ENCODE measurements around the gene DDIT3. TPM values are rescaled to one million over a fixed set of nuclear protein-coding genes. Genes with fewer than 3 reads are reported as not detected.
"Not testable (repeated sequence)": the region's sequence is repeated elsewhere in the genome, so short reads cannot be mapped to it uniquely, and the experiment has no call there.

The DDIT3 gene
- total and polyA plus RNA-seq, 3 experiments from 2014 or later: 11.7 to 13.2 (median 12.7) TPM

DNA sequence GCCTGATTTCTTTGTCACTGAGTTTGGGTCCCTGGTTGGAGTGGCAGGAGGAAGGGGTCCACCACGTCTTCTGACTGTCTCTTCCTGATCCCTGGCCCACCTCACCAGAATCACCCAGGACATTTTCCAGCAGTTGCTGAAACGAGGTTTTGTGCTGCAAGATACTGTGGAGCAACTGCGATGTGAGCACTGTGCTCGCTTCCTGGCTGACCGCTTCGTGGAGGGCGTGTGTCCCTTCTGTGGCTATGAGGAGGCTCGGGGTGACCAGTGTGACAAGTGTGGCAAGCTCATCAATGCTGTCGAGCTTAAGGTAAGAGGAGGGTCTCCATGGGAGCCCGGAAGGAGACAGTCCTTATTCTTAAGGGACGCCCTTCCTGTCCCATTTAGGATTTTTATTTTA, 20.1 kb downstream of the DDIT3 start:
- DNase-seq: no peak
- Histone ChIP-seq H3K4me1 (ENCODE audit: insufficient read depth, low read length) (no peaks in the 10 kb centered on the region), H3K36me3 (ENCODE audit: insufficient read depth, low read length) (peaks cover 47% of the 10 kb centered on the region), H3K27ac (ENCODE audit: low read depth, low read length) (no peak overlapping the region), H3K27me3 (ENCODE audit: insufficient read depth, low read length, poor library complexity, severe bottlenecking) (no peaks in the 10 kb centered on the region), H3K9me3 (ENCODE audit: low read length) (no peaks in the 10 kb centered on the region), H3K4me3 (ENCODE audit: low read length) (no peak overlapping the region)
- H3K27me3 Mint-ChIP-seq: peaks cover 0 to 2% of the 10 kb centered on the region in 2 donors
- ChIA-PET POLR2A (no interaction called here), CTCF (interaction anchor here (1.1 to 1.4 kb wide), 2 partner anchors 42 to 405 kb away, joined by 3 read pairs; no protein-coding TSS in a partner anchor)
- no peaks in the 10 kb centered on the region for H3K9me3 Mint-ChIP-seq
- no peak overlapping the region for H3K4me3 Mint-ChIP-seq
- H3K4me1 Mint-ChIP-seq: peaks cover 0 to 5% (median 0%) of the 10 kb centered on the region in 3 donors
- H3K36me3 Mint-ChIP-seq: peaks cover 14 to 81% (median 33%) of the 10 kb centered on the region in 3 donors
- peak overlapping the region in 3 of 8 donors; percentile 36 to 68 (median 53) for H3K27ac Mint-ChIP-seq

- no peak overlapping the region for H3K4me3 Mint-ChIP-seq
- Histone ChIP-seq H3K4me3 (ENCODE audit: low read length) (no peak overlapping the region), H3K27ac (ENCODE audit: low read depth, low read length) (no peak overlapping the region), H3K4me1 (ENCODE audit: insufficient read depth, low read length) (no peaks in the 10 kb centered on the region), H3K27me3 (ENCODE audit: insufficient read depth, low read length, poor library complexity, severe bottlenecking) (no peaks in the 10 kb centered on the region), H3K36me3 (ENCODE audit: insufficient read depth, low read length) (peaks cover 40% of the 10 kb centered on the region), H3K9me3 (ENCODE audit: low read length) (no peaks in the 10 kb centered on the region)
- ChIA-PET POLR2A (no interaction called here), CTCF (no interaction called here)
- peaks cover 0 to 5% (median 0%) of the 10 kb centered on the region in 3 donors for H3K4me1 Mint-ChIP-seq
- H3K27me3 Mint-ChIP-seq: peaks cover 0 to 2% of the 10 kb centered on the region in 2 donors
- DNase-seq: no peak
- peak overlapping the region in 2 of 8 donors; percentile 48 to 63 for H3K27ac Mint-ChIP-seq
- H3K36me3 Mint-ChIP-seq: peaks cover 14 to 77% (median 27%) of the 10 kb centered on the region in 3 donors
- H3K9me3 Mint-ChIP-seq: no peaks in the 10 kb centered on the region
Measured at GRCh38 chr12:57498571-57498970, 21.7 kb downstream of the DDIT3 start.

GRCh38 chr12:57498132-57498502, 22.2 kb downstream of the DDIT3 start:
- DNase-seq: no peak
- no peaks in the 10 kb centered on the region for H3K4me1 ChIP-seq (ENCODE audit: insufficient read depth, low read length)
- H3K27me3 ChIP-seq (ENCODE audit: insufficient read depth, low read length, poor library complexity, severe bottlenecking): no peaks in the 10 kb centered on the region
- H3K4me1 Mint-ChIP-seq: peaks cover 0 to 5% (median 0%) of the 10 kb centered on the region in 3 donors
- H3K27ac Mint-ChIP-seq: peak overlapping the region in 3 of 8 donors; percentile 32 to 70 (median 43)
- POLR2A ChIA-PET: no interaction called here
- no peak overlapping the region for H3K27ac ChIP-seq (ENCODE audit: low read depth, low read length)
- no peak overlapping the region for H3K4me3 ChIP-seq (ENCODE audit: low read length)
- CTCF ChIA-PET: no interaction called here
- peaks cover 40% of the 10 kb centered on the region for H3K36me3 ChIP-seq (ENCODE audit: insufficient read depth, low read length)
- H3K4me3 Mint-ChIP-seq: no peak overlapping the region
- no peaks in the 10 kb centered on the region for H3K9me3 ChIP-seq (ENCODE audit: low read length)
- peaks cover 0 to 1% of the 10 kb centered on the region in 2 donors for H3K27me3 Mint-ChIP-seq
- H3K36me3 Mint-ChIP-seq: peaks cover 14 to 72% (median 27%) of the 10 kb centered on the region in 3 donors
- H3K9me3 Mint-ChIP-seq: no peaks in the 10 kb centered on the region

DNA sequence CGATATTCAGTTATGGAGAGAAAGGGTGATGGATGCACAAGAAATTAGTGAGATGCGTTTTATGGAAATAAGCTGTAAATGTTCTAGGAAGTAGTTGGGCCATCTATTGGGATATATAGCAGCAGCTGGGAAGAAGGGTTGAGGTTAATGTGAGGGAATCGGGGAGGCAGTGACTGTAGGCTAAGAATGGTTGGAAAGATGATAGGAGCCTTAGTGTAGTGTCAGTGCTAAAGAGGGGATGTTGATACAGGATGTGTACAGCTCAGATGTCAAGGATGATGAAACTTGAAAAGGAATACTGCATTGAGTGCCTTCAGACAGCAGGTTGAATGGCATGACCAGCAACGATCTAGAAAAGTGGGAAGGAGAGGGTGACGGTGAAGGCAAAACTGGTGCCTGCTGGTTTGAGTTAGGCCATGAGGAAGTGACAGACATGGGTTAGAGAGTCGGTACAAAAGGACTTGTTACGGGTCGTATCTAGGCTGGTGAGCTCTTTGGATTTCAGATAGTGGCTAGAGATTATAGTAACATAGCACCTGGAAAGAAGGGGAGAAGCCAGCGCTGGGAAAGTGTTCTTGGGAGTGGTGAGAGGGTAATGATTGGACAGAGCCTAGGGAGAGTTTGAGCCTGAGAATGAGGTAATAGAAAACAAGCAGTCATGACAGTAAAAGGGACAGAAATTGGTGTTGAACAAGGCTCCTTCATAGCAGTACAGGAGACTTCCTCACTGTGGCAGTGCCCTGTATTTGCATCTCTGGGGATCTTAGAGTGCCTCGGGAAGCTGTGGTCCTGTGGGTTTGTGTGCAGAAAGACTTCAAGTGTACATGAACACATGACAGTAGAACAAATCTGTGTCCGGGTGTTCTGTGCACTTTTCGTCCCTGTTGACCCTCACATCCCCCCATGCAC, 22.8 kb downstream of the DDIT3 start:
- ChIA-PET CTCF (interaction anchor here (1.0 to 1.2 kb wide), 2 partner anchors 35 to 96 kb away, joined by 3 read pairs; no protein-coding TSS in a partner anchor), POLR2A (no interaction called here)
- Histone ChIP-seq H3K9me3 (ENCODE audit: low read length) (no peaks in the 10 kb centered on the region), H3K4me3 (ENCODE audit: low read length) (no peak overlapping the region), H3K27ac (ENCODE audit: low read depth, low read length) (no peak overlapping the region), H3K27me3 (ENCODE audit: insufficient read depth, low read length, poor library complexity, severe bottlenecking) (no peaks in the 10 kb centered on the region), H3K36me3 (ENCODE audit: insufficient read depth, low read length) (peaks cover 43% of the 10 kb centered on the region), H3K4me1 (ENCODE audit: insufficient read depth, low read length) (no peaks in the 10 kb centered on the region)
- H3K36me3 Mint-ChIP-seq: peaks cover 19 to 75% (median 28%) of the 10 kb centered on the region in 3 donors
- no peak overlapping the region for H3K4me3 Mint-ChIP-seq
- peaks cover 0 to 5% (median 5%) of the 10 kb centered on the region in 3 donors for H3K4me1 Mint-ChIP-seq
- no peak for DNase-seq
- no peaks in the 10 kb centered on the region for H3K9me3 Mint-ChIP-seq
- H3K27me3 Mint-ChIP-seq: no peaks in the 10 kb centered on the region
- peak overlapping the region in 6 of 8 donors; percentile 7 to 66 (median 52) for H3K27ac Mint-ChIP-seq

- no peaks in the 10 kb centered on the region for H3K9me3 ChIP-seq (ENCODE audit: low read length)
- H3K27ac Mint-ChIP-seq: peak overlapping the region in 5 of 8 donors; percentile 1 to 66 (median 7)
- H3K4me1 Mint-ChIP-seq: peaks cover 0 to 5% (median 3%) of the 10 kb centered on the region in 3 donors
- no peak for DNase-seq
- CTCF ChIA-PET: interaction anchor here (1.0 to 1.2 kb wide), 2 partner anchors 35 to 97 kb away, joined by 3 read pairs; no protein-coding TSS in a partner anchor
- H3K36me3 Mint-ChIP-seq: peaks cover 19 to 75% (median 27%) of the 10 kb centered on the region in 3 donors
- no peaks in the 10 kb centered on the region for H3K4me1 ChIP-seq (ENCODE audit: insufficient read depth, low read length)
- no peak overlapping the region for H3K27ac ChIP-seq (ENCODE audit: low read depth, low read length)
- POLR2A ChIA-PET: no interaction called here
- H3K27me3 Mint-ChIP-seq: no peaks in the 10 kb centered on the region
- peaks cover 43% of the 10 kb centered on the region for H3K36me3 ChIP-seq (ENCODE audit: insufficient read depth, low read length)
- no peaks in the 10 kb centered on the region for H3K9me3 Mint-ChIP-seq
- no peaks in the 10 kb centered on the region for H3K27me3 ChIP-seq (ENCODE audit: insufficient read depth, low read length, poor library complexity, severe bottlenecking)
- no peak overlapping the region for H3K4me3 ChIP-seq (ENCODE audit: low read length)
- H3K4me3 Mint-ChIP-seq: no peak overlapping the region
Measured at GRCh38 chr12:57496822-57497221, 23.5 kb downstream of the DDIT3 start.

DNA sequence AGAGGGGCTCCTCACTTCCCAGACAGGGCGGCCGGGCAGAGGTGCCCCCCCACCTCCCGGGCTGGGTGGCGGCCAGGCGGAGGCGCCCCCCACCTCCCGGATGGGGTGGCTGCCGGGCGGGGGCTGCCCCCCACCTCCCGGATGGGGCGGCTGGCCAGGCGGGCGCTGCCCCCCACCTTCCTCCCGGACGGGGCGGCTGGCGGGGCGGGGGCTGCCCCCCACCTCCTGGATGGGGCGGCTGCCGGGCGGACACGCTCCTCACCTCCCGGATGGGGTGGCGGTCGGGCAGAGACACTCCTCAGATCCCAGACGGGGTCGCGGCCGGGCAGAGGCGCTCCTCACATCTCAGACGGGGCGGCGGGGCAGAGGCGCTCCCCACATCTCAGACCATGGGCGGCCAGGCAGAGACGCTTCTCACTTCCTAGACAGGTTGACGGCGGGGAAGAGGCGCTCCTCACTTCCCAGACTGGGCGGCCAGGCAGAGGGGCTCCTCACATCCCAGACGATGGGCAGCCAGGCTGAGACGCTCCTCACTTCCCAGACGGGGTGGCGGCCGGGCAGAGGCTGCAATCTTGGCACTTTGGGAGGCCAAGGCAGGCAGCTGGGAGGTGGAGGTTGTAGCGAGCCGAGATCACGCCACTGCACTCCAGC, 25.1 kb downstream of the DDIT3 start:
- H3K27ac ChIP-seq (ENCODE audit: low read depth, low read length); H3K27me3 Mint-ChIP-seq; H3K4me3 ChIP-seq (ENCODE audit: low read length); H3K9me3 ChIP-seq (ENCODE audit: low read length); H3K9me3 Mint-ChIP-seq; H3K27me3 ChIP-seq (ENCODE audit: insufficient read depth, low read length, poor library complexity, severe bottlenecking); CTCF ChIA-PET; POLR2A ChIA-PET; DNase-seq; H3K4me1 ChIP-seq (ENCODE audit: insufficient read depth, low read length); H3K4me1 Mint-ChIP-seq; H3K4me3 Mint-ChIP-seq: not testable (repeated sequence)
- H3K27ac Mint-ChIP-seq: peak overlapping the region in 1 of 8 donors; percentile 54
- H3K36me3 ChIP-seq (ENCODE audit: insufficient read depth, low read length): peaks cover 45% of the 10 kb centered on the region
- peaks cover 10 to 76% (median 24%) of the 10 kb centered on the region in 3 donors for H3K36me3 Mint-ChIP-seq

DNA sequence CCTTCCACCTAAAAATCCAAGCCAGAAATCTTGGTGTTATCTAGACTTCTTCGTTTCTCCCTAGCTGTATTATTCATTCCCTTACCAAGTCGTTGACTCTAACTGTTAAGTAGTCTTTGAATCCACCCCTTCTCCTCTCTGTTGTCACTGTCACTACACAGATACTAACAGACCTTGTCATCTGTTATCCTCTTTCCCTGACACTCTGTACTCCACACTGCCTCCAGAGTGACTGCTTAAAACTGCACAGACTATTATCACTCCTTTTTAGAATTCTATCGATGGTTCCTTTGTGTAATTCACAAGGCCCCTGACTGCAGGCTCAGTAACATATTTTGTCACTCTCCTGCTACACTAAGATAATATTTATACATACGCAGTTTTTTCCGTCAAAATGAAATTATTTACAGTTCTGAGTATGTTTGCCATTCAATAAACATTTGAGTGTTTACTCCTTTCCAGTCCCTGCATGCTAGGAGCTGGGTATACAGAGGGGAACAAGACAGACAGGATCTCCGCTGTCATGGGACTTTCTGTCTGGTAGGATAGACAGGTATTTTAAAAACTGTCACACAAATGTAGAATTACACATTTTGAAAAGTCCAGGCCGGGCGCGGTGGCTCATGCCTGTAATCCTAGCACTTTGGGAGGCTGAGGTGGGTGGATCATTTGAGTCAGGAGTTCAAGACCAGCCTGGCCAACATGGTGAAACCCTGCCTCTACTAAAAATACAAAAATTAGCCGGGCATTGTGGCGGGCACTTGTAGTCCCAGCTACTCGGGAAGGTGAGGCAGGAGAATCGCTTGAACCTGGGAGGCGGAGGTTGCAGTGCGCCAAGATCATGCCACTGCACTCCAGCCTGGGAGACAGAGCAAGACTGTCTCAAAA, 28.7 kb downstream of the DDIT3 start:
- CTCF ChIA-PET: interaction anchor here (0.7 to 1.4 kb wide), 3 partner anchors 9 to 33 kb away, joined by 3 read pairs; partner anchors contain the start of gene GLI1
- peaks cover 27 to 39% (median 30%) of the 10 kb centered on the region in 3 donors for H3K4me1 Mint-ChIP-seq
- Histone ChIP-seq H3K36me3 (ENCODE audit: insufficient read depth, low read length) (peaks cover 35% of the 10 kb centered on the region), H3K9me3 (ENCODE audit: low read length) (no peaks in the 10 kb centered on the region), H3K27me3 (ENCODE audit: insufficient read depth, low read length, poor library complexity, severe bottlenecking) (no peaks in the 10 kb centered on the region), H3K27ac (ENCODE audit: low read depth, low read length) (no peak overlapping the region), H3K4me3 (ENCODE audit: low read length) (no peak overlapping the region), H3K4me1 (ENCODE audit: insufficient read depth, low read length) (peaks cover 19% of the 10 kb centered on the region)
- H3K4me3 Mint-ChIP-seq: peak overlapping the region in 2 of 7 donors; percentile 16 to 84
- no peaks in the 10 kb centered on the region for H3K27me3 Mint-ChIP-seq
- no peak for DNase-seq
- H3K9me3 Mint-ChIP-seq: no peaks in the 10 kb centered on the region
- peak overlapping the region in 6 of 8 donors; percentile 2 to 80 (median 35) for H3K27ac Mint-ChIP-seq
- POLR2A ChIA-PET: no interaction called here
- H3K36me3 Mint-ChIP-seq: peaks cover 5 to 68% (median 14%) of the 10 kb centered on the region in 3 donors
